Mammary epithelial cell (primary cell): ENCODE results near the gene SEMA3C.

Experiments used
- EZH2 ChIP-seq: IDR thresholded peaks from 2 replicates; pipeline ENCODE4 v1.6.1; 2012; ENCODE audit warnings: low read length, inconsistent platforms, borderline replicate concordance
- TF ChIP-seq, protein P1 (sequence below), 2 donors: IDR thresholded peaks in 1 of 2; conservative IDR thresholded peaks in 1 of 2; 2 replicates each; pipeline ENCODE4 v1.5.1; 2011 to 2012; ENCODE audit warnings: inconsistent platforms in 2 of 2, low read length in 2 of 2, mild to moderate bottlenecking in 2 of 2, control low read depth in 1 of 2, low read depth in 1 of 2; ENCODE audit not compliant: insufficient read depth in 1 of 2; ENCODE audit errors: extremely low read depth in 1 of 2

DNA sequence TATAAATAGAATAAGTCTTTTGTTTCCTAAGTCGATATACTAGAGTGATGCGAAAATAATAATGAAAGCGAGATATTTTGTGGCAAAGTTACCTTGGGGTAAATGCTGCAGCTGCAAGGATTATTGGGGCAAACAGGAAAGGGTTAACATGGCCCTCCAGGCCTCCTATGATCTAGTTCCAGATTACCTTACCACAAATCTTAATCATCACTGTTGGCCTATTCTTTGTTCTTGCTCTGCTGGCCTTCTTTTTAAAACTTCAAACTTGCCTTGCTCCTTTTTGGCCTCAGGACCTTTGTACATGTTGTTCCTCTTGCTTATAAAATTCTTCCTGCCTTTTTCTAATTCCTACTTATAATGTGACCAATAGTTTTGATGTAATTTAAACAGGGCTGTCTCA is 81.5 kb downstream of the SEMA3C start:
- TF ChIP-seq, protein P1, sequence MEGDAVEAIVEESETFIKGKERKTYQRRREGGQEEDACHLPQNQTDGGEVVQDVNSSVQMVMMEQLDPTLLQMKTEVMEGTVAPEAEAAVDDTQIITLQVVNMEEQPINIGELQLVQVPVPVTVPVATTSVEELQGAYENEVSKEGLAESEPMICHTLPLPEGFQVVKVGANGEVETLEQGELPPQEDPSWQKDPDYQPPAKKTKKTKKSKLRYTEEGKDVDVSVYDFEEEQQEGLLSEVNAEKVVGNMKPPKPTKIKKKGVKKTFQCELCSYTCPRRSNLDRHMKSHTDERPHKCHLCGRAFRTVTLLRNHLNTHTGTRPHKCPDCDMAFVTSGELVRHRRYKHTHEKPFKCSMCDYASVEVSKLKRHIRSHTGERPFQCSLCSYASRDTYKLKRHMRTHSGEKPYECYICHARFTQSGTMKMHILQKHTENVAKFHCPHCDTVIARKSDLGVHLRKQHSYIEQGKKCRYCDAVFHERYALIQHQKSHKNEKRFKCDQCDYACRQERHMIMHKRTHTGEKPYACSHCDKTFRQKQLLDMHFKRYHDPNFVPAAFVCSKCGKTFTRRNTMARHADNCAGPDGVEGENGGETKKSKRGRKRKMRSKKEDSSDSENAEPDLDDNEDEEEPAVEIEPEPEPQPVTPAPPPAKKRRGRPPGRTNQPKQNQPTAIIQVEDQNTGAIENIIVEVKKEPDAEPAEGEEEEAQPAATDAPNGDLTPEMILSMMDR (conservative IDR thresholded peaks at IDR 0.05 in 1 of 2, IDR thresholded peaks at IDR 0.05 in 1 of 2; ENCODE audit: extremely low read depth in 1 of 2, insufficient read depth in 1 of 2, low read depth in 1 of 2, low read length in 2 of 2), result no peak
- no peak for TF ChIP-seq EZH2
